GM13976 (cell line): Measurements from ENCODE around the gene CLRN3.

Source experiments
- DNase-seq: peaks from one replicate; pipeline ENCODE4 v3.0.0; 2012; ENCODE audit warnings: low spot score
- in situ Hi-C: fragments of 300-500 bp; cut with MboI; formaldehyde crosslinking; loops from one replicate; pipeline ENCODE4 v1.12.0; 2022; ENCODE audit warnings: low sequenced_read_pairs, mixed read lengths, inconsistent platforms; ENCODE audit not compliant: unreplicated experiment
- TF ChIP-seq, protein P1 (sequence below): IDR thresholded peaks from 2 replicates; pipeline ENCODE4 v1.5.1; 2012; ENCODE audit warnings: borderline replicate concordance, mild to moderate bottlenecking; ENCODE audit not compliant: insufficient read depth; ENCODE audit errors: extremely low read depth, missing control alignments, control extremely low read depth

The CLRN3 gene

DNA sequence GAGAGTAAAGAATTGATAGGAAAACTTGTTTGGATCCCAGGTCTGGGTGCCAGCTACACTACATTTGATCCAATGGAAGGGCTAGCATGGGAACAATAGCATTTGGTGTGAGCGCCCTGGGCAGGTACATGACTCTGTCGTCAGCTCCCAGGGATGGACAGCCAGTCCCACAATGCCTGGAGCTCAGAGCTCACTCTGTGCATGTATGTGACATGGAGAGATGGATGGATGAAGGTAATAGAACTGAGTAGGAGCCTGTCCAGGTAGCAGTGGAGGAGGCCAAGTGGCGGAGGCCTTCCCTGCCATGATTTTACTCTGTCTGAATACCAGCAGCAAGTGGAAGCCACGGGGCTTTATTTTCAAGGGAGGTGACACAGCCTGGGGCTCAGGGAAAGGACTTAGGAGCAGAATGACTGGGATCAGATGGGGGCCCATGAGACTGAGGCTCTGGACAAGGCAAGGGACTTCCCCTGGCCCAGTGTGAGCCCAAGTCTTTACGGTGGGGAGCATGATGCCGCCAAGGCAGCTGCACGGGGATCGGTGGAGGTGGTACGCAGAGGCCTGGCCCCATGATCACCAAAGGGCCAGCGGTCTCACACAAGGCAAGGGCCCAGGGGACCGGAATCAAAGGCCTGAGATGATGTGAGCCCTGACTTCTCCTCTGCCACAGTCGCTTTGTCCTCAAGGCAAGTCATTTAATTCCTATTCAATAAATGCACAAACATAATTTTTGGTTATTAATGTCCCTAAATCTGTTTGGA, 20.0 kb upstream of the CLRN3 start:
- DNase-seq = no peak
- in situ Hi-C loops = no loop called here
- TF ChIP-seq, protein P1, sequence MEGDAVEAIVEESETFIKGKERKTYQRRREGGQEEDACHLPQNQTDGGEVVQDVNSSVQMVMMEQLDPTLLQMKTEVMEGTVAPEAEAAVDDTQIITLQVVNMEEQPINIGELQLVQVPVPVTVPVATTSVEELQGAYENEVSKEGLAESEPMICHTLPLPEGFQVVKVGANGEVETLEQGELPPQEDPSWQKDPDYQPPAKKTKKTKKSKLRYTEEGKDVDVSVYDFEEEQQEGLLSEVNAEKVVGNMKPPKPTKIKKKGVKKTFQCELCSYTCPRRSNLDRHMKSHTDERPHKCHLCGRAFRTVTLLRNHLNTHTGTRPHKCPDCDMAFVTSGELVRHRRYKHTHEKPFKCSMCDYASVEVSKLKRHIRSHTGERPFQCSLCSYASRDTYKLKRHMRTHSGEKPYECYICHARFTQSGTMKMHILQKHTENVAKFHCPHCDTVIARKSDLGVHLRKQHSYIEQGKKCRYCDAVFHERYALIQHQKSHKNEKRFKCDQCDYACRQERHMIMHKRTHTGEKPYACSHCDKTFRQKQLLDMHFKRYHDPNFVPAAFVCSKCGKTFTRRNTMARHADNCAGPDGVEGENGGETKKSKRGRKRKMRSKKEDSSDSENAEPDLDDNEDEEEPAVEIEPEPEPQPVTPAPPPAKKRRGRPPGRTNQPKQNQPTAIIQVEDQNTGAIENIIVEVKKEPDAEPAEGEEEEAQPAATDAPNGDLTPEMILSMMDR = no peak

DNA sequence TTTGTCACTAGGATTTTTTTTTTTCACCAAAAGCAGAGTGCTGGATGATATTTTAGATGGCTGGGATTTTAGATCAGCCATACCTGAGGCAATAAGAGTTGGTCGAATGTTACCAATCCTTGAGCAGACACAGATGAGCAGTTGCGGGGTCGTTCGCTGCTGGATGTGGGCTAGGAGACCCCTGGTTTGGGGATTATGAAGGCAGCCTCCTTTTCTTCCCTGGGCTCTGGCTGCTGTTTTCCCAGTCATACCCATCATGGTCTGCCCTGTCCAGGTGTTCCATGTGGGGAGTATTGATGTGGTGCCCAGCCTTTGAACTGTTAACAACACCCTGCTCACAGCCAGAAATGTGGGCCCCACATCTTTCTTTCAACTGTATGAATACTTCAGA, 19.1 kb upstream of the CLRN3 start:
- TF ChIP-seq, protein P1 = no peak
- no peak for DNase-seq
- in situ Hi-C loops = no loop called here

DNA sequence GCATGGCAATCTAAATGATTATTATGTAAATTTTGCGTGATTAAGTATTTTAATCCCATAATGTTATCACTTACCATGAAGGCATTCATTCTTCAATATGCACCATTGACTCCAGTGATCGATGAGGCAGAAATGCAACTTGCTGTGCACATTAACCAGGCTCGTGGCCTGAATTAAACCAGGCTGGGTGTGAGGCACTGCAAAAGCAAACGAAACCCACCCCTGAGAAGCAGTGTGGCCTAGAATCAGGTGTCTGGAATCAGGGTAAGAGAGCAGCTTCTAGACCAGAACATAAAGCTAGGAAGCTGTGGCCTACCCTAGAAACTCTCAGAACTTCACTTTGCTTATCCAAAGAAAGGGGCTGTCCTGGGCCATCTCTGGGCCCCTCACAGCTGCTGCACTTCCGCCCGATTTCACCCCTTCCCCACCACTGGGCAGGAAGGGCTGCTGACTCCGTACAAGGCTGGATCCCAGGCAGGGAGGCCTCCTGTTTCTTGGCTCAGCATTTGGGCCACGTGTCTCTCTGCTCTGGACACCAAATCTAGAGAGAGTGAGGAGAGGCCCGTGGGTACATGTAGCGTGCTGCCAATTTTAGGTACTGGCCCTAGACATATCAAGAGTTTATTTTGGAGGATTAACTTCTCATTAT, 18.6 kb upstream of the CLRN3 start:
- TF ChIP-seq, protein P1 = no peak
- in situ Hi-C loops = no loop called here
- no peak for DNase-seq

DNA sequence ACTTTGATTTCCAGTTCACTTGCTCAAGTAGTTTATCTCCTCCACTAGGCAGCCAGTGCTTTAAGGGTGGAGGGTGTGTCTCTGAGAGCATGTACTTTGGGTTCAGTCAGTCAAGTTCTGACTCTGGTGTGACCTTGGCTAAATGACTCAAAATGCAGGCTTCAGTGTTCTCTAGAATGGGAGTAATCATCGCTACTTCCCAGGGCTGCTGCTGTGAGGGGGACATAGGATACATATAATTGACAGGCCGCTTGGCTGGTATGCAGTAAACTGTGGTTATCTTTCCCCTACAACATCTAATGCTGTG, 17.7 kb upstream of the CLRN3 start:
- TF ChIP-seq, protein P1 = no peak
- in situ Hi-C loops = no loop called here
- no peak for DNase-seq

DNA sequence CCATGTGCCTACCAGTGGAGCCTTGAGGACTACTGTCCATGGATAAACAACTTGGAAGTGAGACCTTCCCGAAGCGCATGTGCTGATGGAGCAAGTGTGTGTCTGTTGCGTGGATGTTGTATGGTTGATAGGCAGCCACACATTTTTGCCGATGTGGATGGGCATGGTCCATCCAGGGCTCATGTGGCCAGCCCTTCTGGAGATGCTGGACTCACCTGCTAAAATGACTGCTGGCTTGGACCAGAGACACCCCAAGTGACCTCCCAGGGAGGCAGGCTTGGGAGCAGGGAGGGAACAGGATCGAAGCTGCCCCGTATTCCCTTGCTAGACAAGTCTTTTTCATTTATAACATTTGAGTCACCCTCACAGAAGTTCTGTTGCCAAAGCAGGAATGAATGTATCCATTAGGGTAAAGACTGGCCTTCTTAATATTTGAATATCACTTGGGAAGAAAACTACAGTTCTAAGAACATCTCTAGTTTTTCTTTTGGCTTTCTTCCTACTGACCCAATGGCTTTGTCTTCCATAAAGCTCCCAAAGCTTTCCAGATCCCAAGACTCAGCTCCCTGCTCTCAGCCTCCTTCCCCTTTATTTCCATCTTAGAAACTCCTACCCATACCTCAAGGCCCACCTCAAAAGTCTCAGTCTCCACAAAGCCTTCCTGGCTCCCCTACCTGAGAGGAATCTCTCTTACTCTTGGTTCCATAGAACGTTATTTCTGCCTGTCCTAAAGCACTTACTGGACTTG, 17.1 kb upstream of the CLRN3 start:
- no peak for DNase-seq
- in situ Hi-C loops = no loop called here
- TF ChIP-seq, protein P1 = no peak

DNA sequence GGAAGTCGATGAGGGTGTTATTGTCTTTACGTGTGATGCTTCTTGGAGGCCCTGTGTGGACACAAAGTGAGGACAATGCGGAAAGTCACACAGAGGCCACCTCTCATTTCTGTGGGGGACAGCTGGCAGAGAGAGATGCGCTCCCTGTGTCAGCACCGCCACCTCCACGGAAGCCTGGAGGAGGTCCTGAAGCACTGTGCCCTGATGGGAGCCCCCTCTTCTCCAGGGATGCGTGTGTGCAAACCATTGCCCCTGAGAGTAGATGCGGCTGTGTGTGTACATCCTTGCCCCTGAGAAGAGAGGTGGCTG, 16.2 kb upstream of the CLRN3 start:
- in situ Hi-C loops = no loop called here
- TF ChIP-seq, protein P1 = no peak
- no peak for DNase-seq
